Body of pancreas (tissue), 4 donors: ENCODE results near the gene CNTLN.

ENCODE experiments used
- CTCF ChIP-seq, 7 experiments: fragments of 450-650 bp in 4 of 7; fragments of 200-600 bp in 3 of 7; sonication (generic) in 3 of 7; IDR thresholded peaks; one replicate each; pipeline ENCODE4 v1.5.1; 2016 to 2019; ENCODE audit warnings: antibody characterized with exemption in 7 of 7
- POLR2A ChIP-seq, 3 donors: fragments of 450-650 bp; IDR thresholded peaks; one replicate each; pipeline ENCODE4 v1.6.1; 2016; ENCODE audit warnings: antibody characterized with exemption in 3 of 3, mild to moderate bottlenecking in 2 of 3

- TF ChIP-seq CTCF (IDR thresholded peaks at IDR 0.05) (no peak), POLR2A (IDR thresholded peaks at IDR 0.05) (no peak)
These were observed 288.8 kb downstream of the CNTLN start for GRCh38 chr9:17423681-17424011.
